Bronchial epithelial cell (primary cell): Measurements from ENCODE around the gene MYO9A. TPM values are rescaled to one million over a fixed set of nuclear protein-coding genes. Genes with fewer than 3 reads are reported as not detected.

Source experiments
- DNase-seq: peaks from one replicate; pipeline ENCODE4 v3.0.0-alpha.2; 2010; ENCODE audit warnings: low read depth
- FAIRE-seq: peaks from 2 replicates; lab custom pipeline; 2011; peaks lifted over from hg19 to GRCh38; lab: Jason Lieb, UNC
- H3K27me3 ChIP-seq: 2 replicates; pipeline ENCODE4 v1.5.1; 2011; ENCODE audit warnings: low read length; ENCODE audit not compliant: control insufficient read depth, insufficient read depth
- H3K36me3 ChIP-seq: 2 replicates; pipeline ENCODE4 v1.5.1; 2011; ENCODE audit warnings: low read length; ENCODE audit not compliant: control insufficient read depth, insufficient read depth
- H3K4me3 ChIP-seq: 2 replicates; pipeline ENCODE4 v1.5.1; 2011; ENCODE audit warnings: mild to moderate bottlenecking, low read depth, low read length, control low read depth
- CTCF ChIP-seq: IDR thresholded peaks from 2 replicates; pipeline ENCODE4 v1.5.1; 2011; ENCODE audit warnings: mild to moderate bottlenecking, moderate library complexity, low read length, control low read depth, inconsistent platforms; ENCODE audit not compliant: insufficient read depth, severe bottlenecking
- total RNA-seq: library from RNA; depleted of rRNA; stranded (reverse); fragments of >200 nt; gene quantifications from 2 replicates; pipeline ENCODE4 v1.2.1, GENCODE V29; 2014

The MYO9A gene
- total RNA-seq, 1 donor from 2014 or later = 29.7 TPM

DNA sequence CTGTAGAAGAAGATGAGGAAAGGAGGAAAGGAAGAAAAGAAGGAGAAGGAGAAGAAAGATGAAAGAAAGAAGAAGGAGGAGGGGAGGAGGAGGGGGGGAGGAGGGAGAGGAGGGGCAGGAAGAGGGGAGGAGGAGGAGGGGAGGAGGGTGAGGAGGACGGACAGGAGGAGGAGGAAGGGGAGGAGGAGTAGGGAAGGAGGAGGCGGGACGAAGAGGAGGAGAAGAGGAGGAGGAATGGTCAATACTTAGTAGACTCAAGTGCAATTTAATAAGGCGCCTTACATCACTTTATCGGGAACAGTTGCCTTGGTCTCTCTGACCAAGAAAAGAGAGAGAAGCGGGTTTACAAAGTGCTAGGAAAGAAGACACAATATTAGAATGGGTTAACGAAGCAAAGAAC is 331.3 kb downstream of the MYO9A start:
- H3K27me3 ChIP-seq = no peaks in the 10 kb centered on the region
- FAIRE-seq (no peak), DNase-seq (no peak)
- no peaks in the 10 kb centered on the region for H3K36me3 ChIP-seq
- TF ChIP-seq CTCF = no peak
- H3K4me3 ChIP-seq = no peak overlapping the region

DNA sequence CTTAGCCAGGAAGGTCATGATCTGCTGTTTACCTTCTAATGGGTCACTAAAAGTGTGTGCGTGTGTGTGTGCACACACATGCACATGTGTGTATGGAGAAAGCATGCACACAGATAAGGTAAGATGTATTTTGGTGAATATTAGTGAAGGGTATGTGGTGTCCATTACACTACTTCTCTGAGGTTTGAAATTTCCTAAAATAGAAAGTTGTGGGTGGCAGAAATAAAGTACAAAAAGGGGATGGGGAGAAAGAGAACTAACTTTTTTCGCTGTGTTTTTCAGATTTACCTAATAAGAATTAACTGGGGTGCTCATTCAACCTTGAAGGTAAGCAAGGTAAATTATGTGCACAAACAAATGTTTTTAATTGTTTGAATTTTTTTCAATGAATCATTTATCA is 332.0 kb downstream of the MYO9A start:
- DNase-seq = no peak
- H3K4me3 ChIP-seq = no peak overlapping the region

DNA sequence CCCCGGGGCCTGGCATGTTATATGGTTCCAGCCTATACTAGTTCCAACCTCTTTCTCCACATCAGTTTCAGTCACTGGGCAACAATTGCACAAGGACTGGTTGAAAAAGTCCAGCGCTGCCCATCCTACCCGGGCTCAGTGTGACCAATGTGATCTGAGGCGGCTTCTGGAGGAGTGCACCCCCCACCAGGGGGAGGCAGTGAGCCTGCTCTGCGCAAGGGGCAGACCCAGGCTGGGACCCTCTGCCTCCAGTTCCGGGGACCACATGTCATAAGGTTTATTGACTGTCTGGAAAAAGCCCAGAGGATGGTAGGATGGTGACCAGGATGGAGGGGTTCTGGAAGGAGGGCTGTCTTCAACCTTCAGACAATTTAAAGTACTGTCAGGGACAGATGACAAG is 333.2 kb downstream of the MYO9A start:
- Histone ChIP-seq H3K4me3 (no peak overlapping the region), H3K36me3 (no peaks in the 10 kb centered on the region), H3K27me3 (no peaks in the 10 kb centered on the region)
- no peak for FAIRE-seq
- peak; percentile 29 for TF ChIP-seq CTCF
- DNase-seq = no peak

More for the DNA sequence above, 332.0 kb downstream of the MYO9A start:
- H3K27me3 ChIP-seq = no peaks in the 10 kb centered on the region
- no peak for FAIRE-seq
- no peak for TF ChIP-seq CTCF
- H3K36me3 ChIP-seq = no peaks in the 10 kb centered on the region

DNA sequence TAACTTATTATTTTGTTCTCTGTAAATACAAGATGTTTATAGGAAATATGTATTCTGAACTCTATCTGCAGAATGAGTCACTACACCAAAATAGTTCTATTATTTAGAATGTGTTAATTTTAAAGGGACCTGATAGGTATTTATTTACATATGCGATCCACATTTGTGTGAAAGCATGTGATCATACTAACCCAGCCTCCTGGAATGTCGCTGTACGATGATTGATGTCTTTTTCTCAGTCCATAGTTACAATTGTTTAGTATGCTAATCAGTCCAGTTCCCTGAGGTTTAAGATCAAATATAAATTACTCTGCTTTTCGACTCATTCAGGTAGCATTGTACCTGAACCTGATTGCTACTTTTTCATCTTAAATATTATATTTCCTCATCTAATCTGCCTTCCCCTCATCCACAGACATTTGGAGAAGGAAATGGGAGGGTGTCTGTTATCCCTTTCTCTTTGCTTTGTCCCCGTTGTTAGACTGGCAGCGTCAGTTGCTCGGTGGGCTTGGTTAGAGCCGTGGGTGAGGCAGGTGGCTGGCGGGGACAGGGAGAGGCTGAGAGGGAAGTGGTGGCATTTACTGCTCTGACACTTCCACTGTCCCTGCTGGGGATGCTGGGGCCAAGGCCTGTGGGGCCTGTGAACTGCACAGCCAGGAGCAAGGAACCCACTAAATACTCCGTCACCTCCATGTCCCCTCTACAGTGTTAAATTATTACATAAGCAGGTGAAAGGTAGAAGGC is 335.4 kb downstream of the MYO9A start:
- no peaks in the 10 kb centered on the region for H3K27me3 ChIP-seq
- no peak for FAIRE-seq
- H3K36me3 ChIP-seq = no peaks in the 10 kb centered on the region
- no peak for DNase-seq
- H3K4me3 ChIP-seq = no peak overlapping the region
- no peak for TF ChIP-seq CTCF

- TF ChIP-seq CTCF = no peak
- no peaks in the 10 kb centered on the region for H3K27me3 ChIP-seq
- no peaks in the 10 kb centered on the region for H3K36me3 ChIP-seq
- H3K4me3 ChIP-seq = no peak overlapping the region
- no peak for FAIRE-seq
- DNase-seq = no peak
Measured at GRCh38 chr15:71781965-71782265, 336.0 kb downstream of the MYO9A start.
